PC-9 (cell line): Measurements from ENCODE around the gene CLEC1A. TPM values are rescaled to one million over a fixed set of nuclear protein-coding genes. Genes with fewer than 3 reads are reported as not detected.

Experiments
- BruUV-seq: library from RNA; stranded (reverse); fragments of 400-500 nt; replicated peaks from 2 replicates; lab custom pipeline; 2021; lab: Mats Ljungman, UMichigan
- CTCF ChIA-PET: fragments of 300-600 bp; sonication (Branson Sonifier 250); formaldehyde crosslinking; loops from one replicate; lab custom pipeline; 2022; ENCODE audit warnings: antibody characterized with exemption; lab: Charles Lee
- POLR2A ChIA-PET: fragments of 300-600 bp; sonication (Branson Sonifier 250); formaldehyde crosslinking; loops from one replicate; lab custom pipeline; 2022; ENCODE audit warnings: antibody characterized with exemption; ENCODE audit not compliant: unreplicated experiment; lab: Charles Lee
- DNase-seq, 2 experiments: peaks; one replicate each; pipeline versions ENCODE4 v3.0.0 to v3.0.0-alpha.2; 2015 to 2022; ENCODE audit warnings: mixed read lengths in 1 of 2
- H2AFZ ChIP-seq: fragments of 200-600 bp; sonication (generic); 2 replicates; pipeline ENCODE4 v1.8.1; 2017; ENCODE audit warnings: antibody characterized with exemption
- H3F3A ChIP-seq: fragments of 200-600 bp; sonication (generic); 2 replicates; pipeline ENCODE4 v1.8.1; 2017; ENCODE audit warnings: antibody characterized with exemption, mild to moderate bottlenecking, low read depth; ENCODE audit not compliant: insufficient read depth
- H3K27ac ChIP-seq: fragments of 200-600 bp; sonication (generic); 2 replicates; pipeline ENCODE4 v1.6.1; 2016; ENCODE audit warnings: mixed run types
- H3K27me3 ChIP-seq: fragments of 200-600 bp; sonication (generic); 2 replicates; pipeline ENCODE4 v1.6.1; 2016; ENCODE audit warnings: low read depth, mixed run types; ENCODE audit not compliant: insufficient read depth
- H3K36me3 ChIP-seq: fragments of 200-600 bp; sonication (generic); 2 replicates; pipeline ENCODE4 v1.6.1; 2016; ENCODE audit warnings: low read depth, mixed run types
- H3K4me1 ChIP-seq: fragments of 200-600 bp; sonication (generic); replicated peaks from 2 replicates; pipeline ENCODE4 v1.6.1; 2016; ENCODE audit warnings: mixed run types; ENCODE audit not compliant: insufficient read depth
- H3K4me2 ChIP-seq: fragments of 200-600 bp; sonication (generic); 2 replicates; pipeline ENCODE4 v1.6.1; 2017; ENCODE audit warnings: mixed run types
- H3K4me3 ChIP-seq: fragments of 200-600 bp; sonication (generic); 2 replicates; pipeline ENCODE4 v1.6.1; 2016; ENCODE audit warnings: mixed run types
- H3K79me2 ChIP-seq: fragments of 200-600 bp; sonication (generic); 2 replicates; pipeline ENCODE4 v1.6.1; 2017; ENCODE audit warnings: low read depth, mixed run types
- H3K9me2 ChIP-seq: fragments of 200-600 bp; sonication (generic); 2 replicates; pipeline ENCODE4 v1.8.1; 2017; ENCODE audit warnings: mild to moderate bottlenecking; ENCODE audit not compliant: insufficient read depth
- H3K9me3 ChIP-seq: fragments of 200-600 bp; sonication (generic); 2 replicates; pipeline ENCODE4 v1.8.1; 2016; ENCODE audit warnings: low read depth; ENCODE audit not compliant: insufficient read depth
- H4K20me1 ChIP-seq: fragments of 200-600 bp; sonication (generic); 2 replicates; pipeline ENCODE4 v1.8.1; 2017; ENCODE audit not compliant: insufficient read depth
- CTCF ChIP-seq: fragments of 200-600 bp; sonication (generic); conservative IDR thresholded peaks from 2 replicates; pipeline ENCODE4 v1.6.1; 2017; ENCODE audit warnings: mixed run types, antibody characterized with exemption, mild to moderate bottlenecking, moderate library complexity
- EZH2 ChIP-seq: fragments of 200-600 bp; sonication (generic); IDR thresholded peaks from 2 replicates; pipeline ENCODE4 v1.8.0; 2017; ENCODE audit warnings: antibody characterized with exemption, low read depth
- intact Hi-C: fragments of 100-400 bp; cut with micrococcal nuclease; formaldehyde crosslinking; loops from one replicate; pipeline ENCODE4 v1.10.0; 2022; ENCODE audit not compliant: unreplicated experiment
- total RNA-seq: library from RNA; stranded (reverse); gene quantifications from 2 replicates; pipeline ENCODE4 v1.2.3, GENCODE V29; 2021

The CLEC1A gene
- total RNA-seq, 1 experiment from 2014 or later = not detected

DNA sequence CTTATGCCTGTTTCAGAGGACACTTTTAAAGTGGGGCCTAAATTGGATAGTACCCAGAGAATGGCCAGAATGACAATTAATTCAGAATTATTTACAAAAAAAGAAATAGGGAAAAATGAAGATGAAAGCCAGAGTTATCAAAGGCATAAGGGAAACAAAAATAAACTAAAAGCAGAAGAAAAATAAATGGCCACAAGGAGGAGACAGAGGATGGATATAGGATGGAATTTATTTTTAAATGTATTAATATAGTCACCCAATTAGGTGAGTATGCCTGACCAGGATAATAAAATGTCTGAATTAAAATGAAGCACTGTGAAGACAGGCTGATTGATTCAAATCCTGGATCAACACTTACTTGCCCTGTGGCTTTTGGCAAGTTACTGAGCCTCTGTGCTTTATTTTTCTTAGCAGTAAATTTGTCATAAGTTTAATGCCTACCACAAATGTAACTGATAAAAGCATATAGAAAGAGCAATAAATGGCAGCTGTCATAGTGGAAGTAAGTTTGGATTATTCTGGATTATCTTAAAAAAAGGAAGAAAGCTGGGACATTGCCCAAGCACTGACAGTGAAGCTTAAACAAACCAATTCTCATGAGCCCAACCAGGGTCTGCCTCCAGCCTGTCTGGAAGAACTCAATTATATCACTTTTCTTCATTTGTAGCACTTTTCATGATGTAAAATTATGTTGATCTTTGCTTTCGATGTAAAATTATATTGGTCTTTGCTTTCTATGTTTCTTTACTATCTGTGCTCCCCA is 64.8 kb downstream of the CLEC1A start:
- H3K9me2 ChIP-seq = no peaks in the 10 kb centered on the region
- H3K36me3 ChIP-seq = no peaks in the 10 kb centered on the region
- no peak overlapping the region for H2AFZ ChIP-seq
- no peak overlapping the region for H3K27ac ChIP-seq
- peaks cover 8% of the 10 kb centered on the region; the same call in 1 of the 2 replicates for H3K9me3 ChIP-seq
- no peak overlapping the region for H3K4me3 ChIP-seq
- H3K79me2 ChIP-seq = no peaks in the 10 kb centered on the region
- POLR2A ChIA-PET = no interaction called here
- intact Hi-C loops = loop anchor here (1.0 to 10.0 kb wide), 6 partner anchors 106 to 721 kb away; partner anchors contain the start of genes GABARAPL1 and STYK1
- H3K27me3 ChIP-seq = no peaks in the 10 kb centered on the region
- H3F3A ChIP-seq = no peaks in the 10 kb centered on the region
- no peaks in the 10 kb centered on the region for H4K20me1 ChIP-seq
- TF ChIP-seq CTCF (peak; percentile 80), EZH2 (no peak)
- DNase-seq = no peak
- CTCF ChIA-PET = interaction anchor here (2.0 kb wide), 1 partner anchor 106 kb away, joined by 9 read pairs; no protein-coding TSS in a partner anchor
- no peak overlapping the region for H3K4me2 ChIP-seq
- H3K4me1 ChIP-seq = no peaks in the 10 kb centered on the region
- no TSS peak for BruUV-seq

GRCh38 chr12:10031771-10032175 is 67.0 kb downstream of the CLEC1A start:
- Histone ChIP-seq H3K27ac (no peak overlapping the region), H3K9me3 (peaks cover 8% of the 10 kb centered on the region; the same call in 1 of the 2 replicates), H3K4me3 (no peak overlapping the region), H3F3A (no peaks in the 10 kb centered on the region), H3K79me2 (no peaks in the 10 kb centered on the region), H3K9me2 (no peaks in the 10 kb centered on the region), H2AFZ (no peak overlapping the region), H3K4me1 (no peaks in the 10 kb centered on the region), H3K4me2 (no peak overlapping the region), H3K36me3 (no peaks in the 10 kb centered on the region), H3K27me3 (no peaks in the 10 kb centered on the region), H4K20me1 (no peaks in the 10 kb centered on the region)
- intact Hi-C loops = loop anchor here (5.0 to 10.0 kb wide), 4 partner anchors 183 to 723 kb away; partner anchors contain the start of genes GABARAPL1 and STYK1
- ChIA-PET POLR2A (no interaction called here), CTCF (interaction anchor here (0.8 to 1.0 kb wide), 2 partner anchors 22 to 108 kb away, joined by 3 to 5 read pairs; no protein-coding TSS in a partner anchor)
- BruUV-seq = no TSS peak
- peak in 1 of 2 experiments; percentile 44 for DNase-seq
- TF ChIP-seq CTCF (no peak), EZH2 (no peak)

- no TSS peak for BruUV-seq
- CTCF ChIA-PET = interaction anchor here (0.8 to 1.0 kb wide), 2 partner anchors 22 to 108 kb away, joined by 3 to 5 read pairs; no protein-coding TSS in a partner anchor
Measured at GRCh38 chr12:10031321-10031720, 67.5 kb downstream of the CLEC1A start.

More at GRCh38 chr12:10031321-10031720, 67.5 kb downstream of the CLEC1A start:
- DNase-seq = no peak
- H3K9me3 ChIP-seq = peaks cover 8% of the 10 kb centered on the region; the same call in 1 of the 2 replicates
- no peaks in the 10 kb centered on the region for H3K79me2 ChIP-seq
- 0 out of 2 replicates have a peak overlapping the region, but pooled peaks have one; percentile 55 for H2AFZ ChIP-seq
- H3K27me3 ChIP-seq = no peaks in the 10 kb centered on the region
- no peaks in the 10 kb centered on the region for H3F3A ChIP-seq
- H3K36me3 ChIP-seq = no peaks in the 10 kb centered on the region
- TF ChIP-seq EZH2 (no peak), CTCF (no peak)
- no peaks in the 10 kb centered on the region for H4K20me1 ChIP-seq
- no peak overlapping the region for H3K4me3 ChIP-seq
- no peak overlapping the region for H3K4me2 ChIP-seq
- H3K4me1 ChIP-seq = no peaks in the 10 kb centered on the region
- intact Hi-C loops = loop anchor here (5.0 to 10.0 kb wide), 4 partner anchors 183 to 723 kb away; partner anchors contain the start of genes GABARAPL1 and STYK1
- H3K9me2 ChIP-seq = no peaks in the 10 kb centered on the region
- no peak overlapping the region for H3K27ac ChIP-seq
- POLR2A ChIA-PET = no interaction called here
